Stimulated activated CD4-positive, alpha-beta T cell treated with anti-CD3 and anti-CD28 coated beads, TNF-alpha, amount 100 ng/mL, for 1 hour (primary cell): Measurements from ENCODE around the gene BMP7.
"Not testable (repeated sequence)": the region's sequence is repeated elsewhere in the genome, so short reads cannot be mapped to it uniquely, and the experiment has no call there.

ENCODE experiments used
- DNase-seq, 3 donors: peaks; one replicate each; pipeline ENCODE4 v3.0.0-alpha.2; 2020; ENCODE audit warnings: low read depth in 3 of 3, low spot score in 1 of 3

The BMP7 gene

GRCh38 chr20:57174737-57175136, 91.7 kb downstream of the BMP7 start:
- DNase-seq = no peak

DNA sequence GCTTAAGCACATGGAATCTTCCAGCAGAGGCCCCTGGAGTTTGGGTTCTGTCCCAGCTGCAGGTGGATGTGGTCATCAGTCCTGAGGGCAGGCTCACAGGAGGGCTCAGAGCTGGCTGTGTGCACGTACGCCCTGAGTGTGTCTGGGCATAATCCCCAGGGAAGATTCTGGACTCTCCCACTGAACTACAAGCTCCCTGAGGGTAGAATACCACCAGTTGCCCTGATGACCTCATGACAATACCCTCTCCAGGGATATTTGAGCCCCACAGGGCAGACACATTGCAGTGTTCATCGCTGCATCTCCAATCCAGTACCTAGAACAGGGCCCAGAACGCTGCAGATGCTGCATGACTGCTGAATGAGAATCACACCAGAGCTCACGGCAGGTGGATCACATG, 92.5 kb downstream of the BMP7 start:
- DNase-seq = no peak

GRCh38 chr20:57173041-57173440, 93.4 kb downstream of the BMP7 start:
- DNase-seq = no peak

- DNase-seq = no peak
These were observed 96.1 kb downstream of the BMP7 start for GRCh38 chr20:57170343-57170742.

DNA sequence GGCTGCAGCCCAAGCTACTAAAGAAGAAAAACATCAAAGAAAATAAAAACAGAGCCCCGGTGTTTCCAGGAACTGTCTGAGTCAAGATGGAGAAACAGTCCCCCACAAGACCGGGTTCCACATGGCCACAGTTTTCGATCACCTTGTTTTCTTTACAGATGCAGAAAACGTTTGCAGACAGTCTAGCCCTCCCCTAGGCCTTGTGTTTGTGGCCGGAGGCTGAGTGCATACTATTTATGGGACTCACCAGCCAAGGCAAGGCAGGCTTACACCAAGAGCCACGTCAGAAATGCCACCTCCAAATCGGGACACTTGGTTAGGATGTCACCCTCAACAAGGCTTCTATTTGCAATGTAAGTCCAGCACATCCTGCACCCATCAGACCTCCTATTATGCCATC, 97.3 kb downstream of the BMP7 start:
- DNase-seq = no peak

DNA sequence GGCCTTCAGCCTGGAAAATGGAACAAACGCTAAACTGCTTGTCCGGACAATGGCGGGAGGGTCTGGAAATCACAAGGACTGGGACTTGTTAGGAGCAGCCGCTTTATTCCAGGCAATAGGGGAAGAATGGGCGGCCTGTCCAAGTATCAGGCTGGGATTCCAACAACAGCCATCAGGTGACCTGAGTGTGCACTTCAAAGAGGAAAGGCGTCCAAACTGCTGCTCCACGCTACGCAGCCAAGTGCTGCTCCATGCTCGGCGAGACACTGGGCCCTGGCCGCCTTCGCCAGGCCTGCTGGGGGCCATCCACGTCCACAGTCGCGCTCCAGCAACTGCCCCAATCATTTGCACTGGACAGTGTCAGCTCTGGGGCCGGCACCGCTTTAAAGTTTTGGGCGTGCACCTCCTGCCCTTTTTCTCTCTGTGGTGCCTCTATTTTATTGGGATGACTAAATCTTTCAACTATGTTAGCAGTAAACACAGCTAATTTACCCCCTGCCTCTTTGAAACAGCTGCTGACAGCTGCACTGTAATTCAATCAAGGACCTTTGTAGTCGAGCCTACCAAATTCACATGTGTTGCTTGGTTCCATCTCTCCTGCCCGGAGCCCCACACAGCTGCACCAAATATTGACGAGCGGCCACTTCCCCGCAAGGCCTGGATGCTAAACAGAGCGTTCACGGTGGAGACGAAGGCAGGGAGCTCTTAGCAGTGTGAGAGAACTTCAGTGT, 98.3 kb downstream of the BMP7 start:
- DNase-seq = no peak

DNA sequence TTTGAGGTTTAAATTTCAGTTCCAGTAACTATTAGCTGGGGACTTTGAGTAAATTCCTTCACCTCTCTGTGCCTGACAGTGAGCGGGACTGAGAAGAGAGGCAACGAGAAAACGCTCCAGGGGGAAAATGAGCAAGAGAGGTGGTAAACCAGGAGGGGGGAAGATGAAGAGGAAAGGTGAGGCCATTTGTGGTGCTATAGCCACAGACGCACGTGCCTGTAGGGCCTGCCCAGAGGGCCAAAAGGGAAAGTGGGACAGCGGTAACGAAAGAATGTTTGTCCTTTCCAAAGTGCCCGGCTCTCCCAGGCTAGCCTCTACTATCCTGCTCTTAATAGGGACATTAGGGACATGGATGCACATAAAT, 99.2 kb downstream of the BMP7 start:
- DNase-seq = no peak

DNA sequence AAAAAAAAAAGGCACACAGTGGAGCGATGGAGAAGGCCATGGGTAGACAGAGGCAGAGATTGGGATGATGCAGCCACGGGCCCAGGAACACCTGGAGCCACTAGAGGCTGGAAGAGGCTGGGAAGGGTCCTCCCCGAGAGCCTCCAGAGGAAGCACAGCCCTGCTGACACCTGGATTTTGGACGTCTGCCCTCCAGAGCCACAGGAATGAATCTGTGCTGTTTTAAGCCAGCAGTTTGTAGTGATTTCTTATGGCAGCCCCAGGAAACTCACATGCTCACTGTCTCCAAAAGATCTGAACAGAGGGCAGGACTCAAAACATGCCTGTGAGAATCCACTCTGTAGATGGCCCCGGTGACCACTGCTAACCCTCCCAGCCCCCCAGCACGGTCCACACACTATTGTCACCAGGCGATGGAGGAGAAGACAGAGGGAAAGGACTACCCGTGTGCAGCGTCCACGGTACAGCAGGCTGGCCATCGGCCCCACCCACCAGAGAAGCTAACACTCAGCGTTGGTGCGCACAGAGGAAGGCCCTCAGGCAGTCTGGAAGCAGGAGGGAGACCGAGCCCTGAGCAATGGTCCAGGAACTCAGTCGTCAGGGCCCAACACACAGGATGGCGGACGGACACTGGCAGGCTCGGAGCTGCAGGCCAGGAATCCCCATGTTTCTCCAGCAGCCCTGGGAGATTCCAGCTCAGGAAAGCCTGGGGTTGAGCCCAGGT, 99.7 kb downstream of the BMP7 start:
- DNase-seq = no peak

GRCh38 chr20:57165427-57166004, 100.9 kb downstream of the BMP7 start:
- DNase-seq = no peak

GRCh38 chr20:57164872-57165271, 101.6 kb downstream of the BMP7 start:
- no peak for DNase-seq

DNA sequence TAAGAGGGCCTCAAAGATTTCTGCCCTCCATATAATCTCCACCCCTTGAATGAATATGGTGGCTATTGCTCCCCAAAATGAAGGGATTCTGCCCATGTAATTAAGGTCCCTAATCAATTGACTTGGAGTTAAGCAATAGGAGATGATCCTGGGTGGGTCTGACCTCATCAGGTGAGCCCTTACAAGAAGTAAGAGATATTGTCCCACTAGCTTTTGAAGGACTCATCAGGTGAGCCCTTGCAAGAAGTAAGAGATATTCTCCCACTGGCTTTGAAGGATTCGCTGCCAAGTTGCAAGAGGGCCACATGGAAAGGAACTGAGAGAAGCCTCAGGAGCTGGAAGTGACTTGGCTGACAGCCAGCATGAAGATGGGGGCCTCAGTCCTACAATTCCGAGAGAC, 103.4 kb downstream of the BMP7 start:
- no peak for DNase-seq

DNA sequence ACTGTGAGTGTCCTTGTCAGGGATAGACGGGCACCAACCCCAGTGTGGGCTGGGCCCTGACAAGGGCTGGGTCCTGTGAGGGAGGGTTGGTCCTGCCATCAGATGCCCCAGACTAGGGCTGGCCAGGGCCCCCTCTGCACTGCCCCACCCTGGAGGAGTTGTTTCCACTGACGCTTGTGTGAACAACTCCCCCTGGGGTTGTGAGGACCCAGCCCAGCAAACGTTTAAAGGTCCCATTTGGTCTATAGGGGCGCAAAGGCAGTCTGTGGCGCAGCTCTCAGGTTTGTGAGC, 104.1 kb downstream of the BMP7 start:
- DNase-seq = no peak

DNA sequence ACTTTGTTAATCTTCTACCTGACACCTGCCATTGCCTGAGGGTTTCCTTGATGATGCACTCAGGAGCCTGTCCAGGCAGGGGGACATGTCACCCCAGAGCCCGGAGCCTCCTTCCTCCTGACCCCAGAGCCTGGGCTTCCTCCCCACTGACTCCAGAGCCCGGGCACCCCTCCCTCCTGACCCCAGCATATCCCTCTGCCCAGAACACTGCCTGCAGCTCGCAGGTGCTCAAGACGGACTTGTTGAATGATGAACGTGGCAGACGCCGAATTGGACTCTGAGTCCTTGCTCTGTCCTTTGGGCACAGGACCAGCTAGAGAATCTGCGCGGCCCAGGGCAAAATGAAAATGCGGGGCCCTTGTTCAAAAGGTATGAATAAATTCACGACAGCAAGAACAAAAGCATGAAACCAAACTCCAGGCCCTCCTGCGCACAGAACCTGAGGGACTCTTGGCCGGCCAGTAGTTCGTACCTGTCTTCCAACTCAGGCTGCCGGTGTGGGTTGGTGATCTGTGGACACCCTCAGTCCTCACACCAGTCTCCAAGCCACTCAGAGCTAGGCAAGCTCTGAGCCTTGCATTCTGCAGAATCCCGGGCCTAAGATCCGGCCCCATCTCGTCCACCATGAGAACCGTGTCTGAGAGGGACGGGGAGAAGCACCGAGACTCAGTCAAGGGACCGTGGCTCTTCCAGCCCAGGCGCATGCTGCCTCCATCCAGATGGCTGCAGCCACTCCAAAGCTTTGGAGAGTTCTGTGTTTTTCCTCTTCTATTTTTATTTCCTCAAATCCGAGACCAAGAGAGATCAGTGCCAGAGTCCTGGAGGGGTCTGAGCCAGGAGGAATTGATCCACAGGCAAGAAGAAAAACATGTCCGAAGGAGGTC, 104.7 kb downstream of the BMP7 start:
- no peak for DNase-seq

DNA sequence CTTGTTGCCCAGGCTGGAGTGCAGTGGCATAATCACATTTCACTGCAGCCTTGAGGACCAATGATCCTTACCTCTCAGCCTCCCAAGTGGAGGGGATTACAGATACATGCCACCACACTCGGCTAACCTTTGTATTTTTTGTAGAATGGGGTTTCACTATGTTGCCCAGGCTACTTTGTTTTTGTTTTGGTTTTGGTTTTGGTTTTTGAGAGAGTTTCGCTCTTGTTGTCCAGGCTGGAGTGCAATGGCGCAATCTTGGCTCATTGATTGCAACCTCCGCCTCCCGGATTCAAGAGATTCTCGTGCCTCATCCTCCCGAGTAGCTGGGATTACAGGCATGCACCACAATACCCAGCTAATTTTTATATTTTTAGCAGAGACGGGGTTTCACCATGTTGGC, 105.5 kb downstream of the BMP7 start:
- no peak for DNase-seq

DNA sequence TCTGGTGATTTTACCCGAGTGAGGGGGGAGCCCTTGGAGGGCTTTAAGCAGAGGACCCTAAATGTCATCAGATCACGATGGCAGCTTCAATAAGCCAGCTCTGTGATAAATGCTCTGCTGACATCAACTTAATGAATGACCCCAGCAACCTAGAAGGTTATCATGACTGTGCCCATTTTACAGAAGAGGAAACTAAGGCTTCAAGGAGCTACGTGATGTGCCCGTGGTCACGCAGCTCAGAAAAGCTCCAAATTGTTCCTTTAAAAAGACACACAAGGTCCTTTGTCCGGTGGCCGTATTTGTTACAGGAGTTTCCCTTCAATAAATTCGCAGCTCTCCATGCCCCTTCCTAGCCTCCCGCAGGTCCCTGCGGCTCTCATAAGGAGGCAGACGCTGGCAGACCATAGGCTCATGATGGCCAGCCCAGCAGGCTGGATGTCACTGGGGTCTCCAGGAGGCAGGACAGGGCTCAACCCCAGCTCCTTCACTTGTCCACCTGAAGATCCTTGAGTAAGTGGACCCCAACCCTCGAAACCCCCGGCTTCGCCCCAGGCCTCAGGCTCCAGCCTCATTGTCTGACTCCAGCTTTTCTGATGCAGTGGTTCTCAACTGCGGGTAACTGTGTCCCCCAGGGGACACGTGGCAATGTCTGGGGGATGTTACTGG, 106.4 kb downstream of the BMP7 start:
- no peak for DNase-seq

GRCh38 chr20:57159193-57159851, 107.1 kb downstream of the BMP7 start:
- DNase-seq = no peak

DNA sequence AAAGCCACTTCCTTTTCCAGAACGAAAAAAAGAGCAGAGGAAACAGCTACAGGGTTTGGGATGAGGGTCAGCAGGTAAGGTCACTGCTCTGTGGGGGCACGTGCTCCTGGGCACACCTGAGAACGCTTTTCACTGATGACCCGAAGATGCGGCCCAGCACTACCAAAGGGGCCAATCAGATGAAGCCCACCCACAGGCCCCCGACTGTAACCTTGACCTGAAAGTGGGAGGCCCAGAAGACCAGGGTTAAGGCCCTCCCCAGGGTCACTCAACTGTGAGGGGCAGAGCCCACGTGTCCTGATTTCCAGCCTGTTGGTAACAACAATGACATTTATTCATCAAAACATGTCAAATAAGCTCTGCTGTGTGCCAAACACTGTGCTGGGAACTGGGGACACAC, 108.0 kb downstream of the BMP7 start:
- no peak for DNase-seq

GRCh38 chr20:57157787-57158186, 108.7 kb downstream of the BMP7 start:
- not testable (repeated sequence) for DNase-seq

DNA sequence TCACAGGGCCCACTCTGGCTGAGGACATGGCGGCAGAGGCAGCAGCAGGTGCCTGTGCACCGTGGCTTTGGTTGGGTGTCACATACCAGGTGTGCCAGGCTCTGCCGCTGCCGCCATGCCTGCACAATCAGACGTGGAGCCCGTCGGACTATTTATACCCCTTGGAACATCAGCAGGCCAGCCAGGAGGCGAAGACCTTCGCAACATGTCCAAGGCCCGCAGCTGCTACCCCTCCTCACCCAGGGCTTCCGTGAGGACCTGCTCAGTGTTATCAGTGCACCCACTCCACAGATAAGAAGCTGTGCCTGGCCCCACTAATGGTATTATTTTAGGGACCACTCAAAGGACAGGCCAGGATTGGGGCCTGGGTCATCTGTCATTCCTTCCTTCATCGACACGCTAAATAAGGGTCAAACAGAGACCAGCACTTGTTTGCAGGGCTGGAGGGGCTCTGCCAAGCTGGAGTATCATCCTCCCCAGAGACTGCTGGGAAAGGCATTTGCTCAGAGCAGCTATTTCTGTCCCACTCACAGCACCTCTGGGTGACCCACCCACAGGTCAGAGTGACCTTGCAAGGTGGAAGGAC, 109.2 kb downstream of the BMP7 start:
- DNase-seq = no peak

DNA sequence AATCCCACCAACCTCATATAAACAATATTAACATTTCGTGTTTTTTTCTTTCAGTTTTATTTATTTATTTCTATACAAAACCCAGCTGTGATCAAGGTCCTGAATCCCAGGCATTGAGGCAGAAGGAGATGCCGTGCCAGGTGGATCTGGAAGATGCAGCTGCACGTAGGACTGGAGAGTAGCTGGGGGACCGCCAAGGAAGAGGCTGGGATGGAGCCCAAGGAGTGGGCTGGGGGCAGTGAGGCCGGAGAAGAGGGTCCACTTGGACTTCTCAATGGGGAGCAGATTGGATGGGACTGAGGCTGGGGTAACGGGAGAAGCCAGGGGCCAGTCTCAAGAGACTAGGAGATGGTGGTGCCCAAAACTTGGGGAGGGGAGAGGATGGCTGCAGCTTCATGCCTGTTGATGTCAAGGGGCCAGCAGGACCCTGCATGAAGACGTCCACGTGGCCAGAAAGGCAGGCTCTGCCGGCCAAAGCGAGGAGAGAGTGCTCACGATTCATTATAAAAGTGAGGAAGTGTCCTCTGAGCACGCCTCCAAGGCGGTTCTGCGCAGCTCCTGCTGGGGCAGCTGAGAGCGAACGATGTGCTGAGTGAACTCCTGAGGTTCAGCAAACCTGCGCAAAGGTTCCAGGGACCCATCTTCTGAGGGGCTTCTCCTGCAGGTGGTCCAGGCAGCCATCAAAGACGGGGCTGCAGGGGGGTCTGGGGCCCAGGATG, 110.3 kb downstream of the BMP7 start:
- DNase-seq = no peak
